Measurements from ENCODE around the gene PLEKHA1.

PLEKHA1 gene

DNA sequence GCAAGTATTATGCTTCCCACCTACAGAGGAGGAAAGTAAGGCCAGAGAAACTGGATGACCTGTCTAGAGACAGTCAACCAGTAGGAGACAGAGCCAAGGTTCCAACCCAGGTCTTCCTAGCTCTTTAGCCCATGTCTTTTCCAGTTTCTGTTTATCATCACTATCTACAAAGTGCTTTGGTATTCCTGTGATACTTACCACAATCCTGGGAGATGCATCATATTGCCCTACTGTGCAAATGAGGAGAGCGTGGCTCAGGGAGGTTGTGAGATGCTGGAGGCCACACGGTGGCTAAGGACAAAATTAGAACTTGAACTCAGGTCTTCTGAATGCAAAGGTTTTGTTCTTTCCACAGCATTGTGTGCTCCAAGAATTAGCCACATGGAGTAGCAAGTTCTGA, 11.2 kb upstream of the PLEKHA1 start:
- Histone ChIP-seq H3K9ac (ENCODE audit: low read length) (no peak overlapping the region), H3K4me2 (ENCODE audit: low read length) (no peak overlapping the region), H3K4me3 (ENCODE audit: low read length) (no peak overlapping the region), H3K79me2 (ENCODE audit: low read length) (no peaks in the 10 kb centered on the region), H3K36me3 (replicated peaks; ENCODE audit: low read depth, low read length) (no peaks in the 10 kb centered on the region), H3K9me3 (ENCODE audit: insufficient read depth, low read length) (no peaks in the 10 kb centered on the region), H4K20me1 (ENCODE audit: insufficient read depth, low read length) (no peaks in the 10 kb centered on the region), H3K27ac (ENCODE audit: low read length) (no peak overlapping the region), H2AFZ (ENCODE audit: low read depth, low read length) (no peak overlapping the region), H3K27me3 (ENCODE audit: low read depth, low read length) (peaks cover 29% of the 10 kb centered on the region), H3K4me1 (ENCODE audit: low read length) (no peaks in the 10 kb centered on the region)
- TF ChIP-seq EZH2phosphoT487 (IDR thresholded peaks at IDR 0.05; ENCODE audit: low read depth) = no peak
- TF ChIP-seq, protein P1, sequence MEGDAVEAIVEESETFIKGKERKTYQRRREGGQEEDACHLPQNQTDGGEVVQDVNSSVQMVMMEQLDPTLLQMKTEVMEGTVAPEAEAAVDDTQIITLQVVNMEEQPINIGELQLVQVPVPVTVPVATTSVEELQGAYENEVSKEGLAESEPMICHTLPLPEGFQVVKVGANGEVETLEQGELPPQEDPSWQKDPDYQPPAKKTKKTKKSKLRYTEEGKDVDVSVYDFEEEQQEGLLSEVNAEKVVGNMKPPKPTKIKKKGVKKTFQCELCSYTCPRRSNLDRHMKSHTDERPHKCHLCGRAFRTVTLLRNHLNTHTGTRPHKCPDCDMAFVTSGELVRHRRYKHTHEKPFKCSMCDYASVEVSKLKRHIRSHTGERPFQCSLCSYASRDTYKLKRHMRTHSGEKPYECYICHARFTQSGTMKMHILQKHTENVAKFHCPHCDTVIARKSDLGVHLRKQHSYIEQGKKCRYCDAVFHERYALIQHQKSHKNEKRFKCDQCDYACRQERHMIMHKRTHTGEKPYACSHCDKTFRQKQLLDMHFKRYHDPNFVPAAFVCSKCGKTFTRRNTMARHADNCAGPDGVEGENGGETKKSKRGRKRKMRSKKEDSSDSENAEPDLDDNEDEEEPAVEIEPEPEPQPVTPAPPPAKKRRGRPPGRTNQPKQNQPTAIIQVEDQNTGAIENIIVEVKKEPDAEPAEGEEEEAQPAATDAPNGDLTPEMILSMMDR (IDR thresholded peaks at IDR 0.05; ENCODE audit: low read depth, low read length) = no peak

GRCh38 chr10:122363722-122364463, 10.6 kb upstream of the PLEKHA1 start:
- no peak overlapping the region for H3K9ac ChIP-seq (ENCODE audit: low read length)
- no peak overlapping the region for H3K4me3 ChIP-seq (ENCODE audit: low read length)
- no peak for TF ChIP-seq EZH2phosphoT487 (IDR thresholded peaks at IDR 0.05; ENCODE audit: low read depth)
- TF ChIP-seq, protein P1 (IDR thresholded peaks at IDR 0.05; ENCODE audit: low read depth, low read length) = no peak
- H3K4me1 ChIP-seq (ENCODE audit: low read length) = no peaks in the 10 kb centered on the region
- H3K27me3 ChIP-seq (ENCODE audit: low read depth, low read length) = peaks cover 27% of the 10 kb centered on the region
- H3K36me3 ChIP-seq (replicated peaks; ENCODE audit: low read depth, low read length) = no peaks in the 10 kb centered on the region
- no peaks in the 10 kb centered on the region for H4K20me1 ChIP-seq (ENCODE audit: insufficient read depth, low read length)
- H3K4me2 ChIP-seq (ENCODE audit: low read length) = no peak overlapping the region
- H3K27ac ChIP-seq (ENCODE audit: low read length) = no peak overlapping the region
- H2AFZ ChIP-seq (ENCODE audit: low read depth, low read length) = no peak overlapping the region
- no peaks in the 10 kb centered on the region for H3K79me2 ChIP-seq (ENCODE audit: low read length)
- no peaks in the 10 kb centered on the region for H3K9me3 ChIP-seq (ENCODE audit: insufficient read depth, low read length)

GRCh38 chr10:122368502-122369254, 5.8 kb upstream of the PLEKHA1 start:
- TF ChIP-seq, protein P1 (IDR thresholded peaks at IDR 0.05; ENCODE audit: low read depth, low read length) = no peak
- TF ChIP-seq EZH2phosphoT487 (IDR thresholded peaks at IDR 0.05; ENCODE audit: low read depth) = no peak
- H3K9me3 ChIP-seq (ENCODE audit: insufficient read depth, low read length) = no peaks in the 10 kb centered on the region

DNA sequence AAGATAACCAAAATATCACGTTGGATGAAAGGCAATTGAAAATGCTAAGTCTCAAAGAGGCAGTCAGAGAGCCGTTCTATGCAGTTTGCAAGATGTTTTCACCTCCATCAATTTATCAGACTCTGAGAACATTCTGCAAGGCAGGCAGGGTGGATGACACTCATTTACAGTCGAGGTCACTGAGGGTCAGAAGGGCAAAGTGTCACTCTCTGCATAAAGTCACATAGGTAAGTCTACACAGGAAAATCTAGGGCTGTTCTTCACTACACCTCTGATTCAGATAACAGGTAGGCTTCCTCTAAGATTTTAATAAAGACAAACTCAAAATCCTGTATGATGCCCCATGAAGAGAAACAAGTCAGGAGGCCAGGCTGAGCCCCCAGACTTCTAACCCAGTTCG, 1.4 kb upstream of the PLEKHA1 start:
- Histone ChIP-seq H4K20me1 (ENCODE audit: insufficient read depth, low read length) (no peaks in the 10 kb centered on the region), H3K4me2 (ENCODE audit: low read length) (no peak overlapping the region), H3K9ac (ENCODE audit: low read length) (no peak overlapping the region), H3K4me3 (ENCODE audit: low read length) (no peak overlapping the region), H3K27ac (ENCODE audit: low read length) (no peak overlapping the region), H3K4me1 (ENCODE audit: low read length) (peaks cover 6% of the 10 kb centered on the region), H3K36me3 (replicated peaks; ENCODE audit: low read depth, low read length) (no peaks in the 10 kb centered on the region), H2AFZ (ENCODE audit: low read depth, low read length) (no peak overlapping the region), H3K27me3 (ENCODE audit: low read depth, low read length) (peaks cover 60% of the 10 kb centered on the region), H3K79me2 (ENCODE audit: low read length) (no peaks in the 10 kb centered on the region), H3K9me3 (ENCODE audit: insufficient read depth, low read length) (no peaks in the 10 kb centered on the region)
- TF ChIP-seq, protein P1 (IDR thresholded peaks at IDR 0.05; ENCODE audit: low read depth, low read length) = no peak
- no peak for TF ChIP-seq EZH2phosphoT487 (IDR thresholded peaks at IDR 0.05; ENCODE audit: low read depth)

More at GRCh38 chr10:122368502-122369254, 5.8 kb upstream of the PLEKHA1 start:
- no peak overlapping the region for H3K9ac ChIP-seq (ENCODE audit: low read length)
- H2AFZ ChIP-seq (ENCODE audit: low read depth, low read length) = no peak overlapping the region
- H3K79me2 ChIP-seq (ENCODE audit: low read length) = no peaks in the 10 kb centered on the region
- H3K36me3 ChIP-seq (replicated peaks; ENCODE audit: low read depth, low read length) = no peaks in the 10 kb centered on the region
- no peak overlapping the region for H3K27ac ChIP-seq (ENCODE audit: low read length)
- no peaks in the 10 kb centered on the region for H3K4me1 ChIP-seq (ENCODE audit: low read length)
- peaks cover 55% of the 10 kb centered on the region for H3K27me3 ChIP-seq (ENCODE audit: low read depth, low read length)
- H3K4me3 ChIP-seq (ENCODE audit: low read length) = no peak overlapping the region
- no peak overlapping the region for H3K4me2 ChIP-seq (ENCODE audit: low read length)
- no peaks in the 10 kb centered on the region for H4K20me1 ChIP-seq (ENCODE audit: insufficient read depth, low read length)
